Activated CD4-positive, alpha-beta T cell treated with anti-CD3 and anti-CD28 coated beads, Interleukin-2, amount 10 ng/mL, durations not matched to agents 7 days and 5 days (primary cell): ENCODE measurements around the gene MTX1. TPM values are rescaled to one million over a fixed set of nuclear protein-coding genes. Genes with fewer than 3 reads are reported as not detected.
"Not testable (repeated sequence)": the region's sequence is repeated elsewhere in the genome, so short reads cannot be mapped to it uniquely, and the experiment has no call there.

Experiments used
- CTCF ChIA-PET: fragments of 350-600 bp; sonication (Branson Sonifier 250); formaldehyde crosslinking; loops from one replicate; lab custom pipeline; 2021; ENCODE audit warnings: antibody characterized with exemption; lab: Charles Lee
- POLR2A ChIA-PET: fragments of 350-600 bp; sonication (Branson Sonifier 250); formaldehyde crosslinking; loops from one replicate; lab custom pipeline; 2021; ENCODE audit warnings: antibody characterized with exemption; lab: Charles Lee
- DNase-seq: peaks from one replicate; pipeline ENCODE4 v3.0.0-alpha.2; 2020
- H3K27ac Mint-ChIP-seq: one replicate; pipeline ENCODE4 v1.8.0; 2021; ENCODE audit warnings: mild to moderate bottlenecking, moderate library complexity, mixed read lengths
- H3K27me3 Mint-ChIP-seq: one replicate; pipeline ENCODE4 v1.8.0; 2021; ENCODE audit warnings: mixed read lengths
- H3K36me3 Mint-ChIP-seq: one replicate; pipeline ENCODE4 v1.8.0; 2021; ENCODE audit warnings: low read depth, mixed read lengths
- H3K4me1 Mint-ChIP-seq: one replicate; pipeline ENCODE4 v1.8.0; 2021; ENCODE audit warnings: mixed read lengths
- H3K4me3 Mint-ChIP-seq: one replicate; pipeline ENCODE4 v1.8.0; 2021; ENCODE audit warnings: mild to moderate bottlenecking, moderate library complexity, mixed read lengths
- H3K9me3 Mint-ChIP-seq: one replicate; pipeline ENCODE4 v1.8.0; 2021; ENCODE audit warnings: mixed read lengths
- total RNA-seq, 2 experiments: library from RNA; stranded (reverse); gene quantifications; one replicate each; pipeline ENCODE4 v1.2.3, GENCODE V29; 2021

The MTX1 gene
- total RNA-seq, 2 experiments from 2014 or later, result 32.8 to 37.3 TPM

- Mint-ChIP-seq H3K9me3 (no peaks in the 10 kb centered on the region), H3K36me3 (peaks cover 32% of the 10 kb centered on the region), H3K4me1 (peaks cover 30% of the 10 kb centered on the region), H3K27me3 (no peaks in the 10 kb centered on the region), H3K4me3 (no peak overlapping the region), H3K27ac (peak overlapping the region; percentile 21)
- no peak for DNase-seq
- CTCF ChIA-PET, result interaction anchor here (1.1 kb wide), 1 partner anchor 15 kb away, joined by 4 read pairs; no protein-coding TSS in a partner anchor
- POLR2A ChIA-PET, result no interaction called here
Measured at GRCh38 chr1:155236451-155236850, 28.0 kb downstream of the MTX1 start.

GRCh38 chr1:155241069-155241679 is 32.7 kb downstream of the MTX1 start:
- DNase-seq, result peak; percentile 83
- peaks cover 61% of the 10 kb centered on the region for H3K4me1 Mint-ChIP-seq
- POLR2A ChIA-PET, result no interaction called here

GRCh38 chr1:155241841-155242264 is 33.4 kb downstream of the MTX1 start:
- ChIA-PET POLR2A (no interaction called here), CTCF (interaction anchor here (0.6 to 3.9 kb wide), 8 partner anchors 9 to 534 kb away, joined by 3 to 38 read pairs (median 4); partner anchors contain the start of genes KRTCAP2, THBS3 and TRIM46)
- Mint-ChIP-seq H3K4me3 (peak overlapping the region; percentile 40), H3K27ac (peak overlapping the region; percentile 91), H3K9me3 (no peaks in the 10 kb centered on the region), H3K36me3 (peaks cover 27% of the 10 kb centered on the region), H3K27me3 (peaks cover 2% of the 10 kb centered on the region), H3K4me1 (peaks cover 62% of the 10 kb centered on the region)
- DNase-seq, result no peak

More at GRCh38 chr1:155241069-155241679, 32.7 kb downstream of the MTX1 start:
- Mint-ChIP-seq H3K36me3 (peaks cover 28% of the 10 kb centered on the region), H3K27ac (peak overlapping the region; percentile 91), H3K27me3 (peaks cover 2% of the 10 kb centered on the region), H3K9me3 (no peaks in the 10 kb centered on the region), H3K4me3 (peak overlapping the region; percentile 85)
- CTCF ChIA-PET, result interaction anchor here (0.6 to 3.9 kb wide), 7 partner anchors 9 to 535 kb away, joined by 3 to 38 read pairs (median 4); partner anchors contain the start of genes KRTCAP2, THBS3 and TRIM46

- H3K9me3 Mint-ChIP-seq, result no peaks in the 10 kb centered on the region
- H3K27ac Mint-ChIP-seq, result peak overlapping the region; percentile 94
- H3K4me1 Mint-ChIP-seq, result peaks cover 62% of the 10 kb centered on the region
- peaks cover 2% of the 10 kb centered on the region for H3K27me3 Mint-ChIP-seq
- ChIA-PET POLR2A (no interaction called here), CTCF (interaction anchor here (0.6 to 1.8 kb wide), 5 partner anchors 14 to 812 kb away, joined by 3 to 5 read pairs (median 4); partner anchors contain the start of gene KRTCAP2)
- H3K4me3 Mint-ChIP-seq, result peak overlapping the region; percentile 79
- DNase-seq, result no peak
- H3K36me3 Mint-ChIP-seq, result peaks cover 22% of the 10 kb centered on the region
Measured at GRCh38 chr1:155242805-155243358, 34.4 kb downstream of the MTX1 start.

- ChIA-PET POLR2A (no interaction called here), CTCF (interaction anchor here (0.8 to 2.3 kb wide), 5 partner anchors 13 to 79 kb away, joined by 3 to 9 read pairs (median 4); partner anchors contain the start of genes CLK2 and KRTCAP2)
- peaks cover 2% of the 10 kb centered on the region for H3K27me3 Mint-ChIP-seq
- H3K27ac Mint-ChIP-seq, result peak overlapping the region; percentile 94
- no peaks in the 10 kb centered on the region for H3K9me3 Mint-ChIP-seq
- H3K36me3 Mint-ChIP-seq, result peaks cover 14% of the 10 kb centered on the region
- DNase-seq, result peak; percentile 99
- peak overlapping the region; percentile 79 for H3K4me3 Mint-ChIP-seq
- peaks cover 58% of the 10 kb centered on the region for H3K4me1 Mint-ChIP-seq
Measured at GRCh38 chr1:155244368-155245162, 36.1 kb downstream of the MTX1 start.

DNA sequence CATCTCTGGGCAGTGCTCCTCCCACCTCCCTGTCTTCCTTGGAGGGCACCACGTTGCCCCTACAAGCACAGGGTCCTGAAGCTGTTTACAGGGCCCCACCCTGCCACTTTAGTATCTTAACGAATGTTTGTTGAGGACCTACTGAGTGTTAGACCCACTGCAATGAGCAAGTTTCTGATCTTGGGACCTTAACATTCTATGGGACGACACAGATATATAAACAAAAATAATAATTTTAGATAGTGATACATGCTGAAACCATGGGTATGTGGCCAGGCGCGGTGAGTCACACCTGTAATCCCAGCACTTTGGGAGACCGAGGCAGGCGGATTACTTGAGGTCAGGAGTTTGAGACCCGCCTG is 36.6 kb downstream of the MTX1 start:
- POLR2A ChIA-PET, result no interaction called here

GRCh38 chr1:155246796-155247195 is 38.3 kb downstream of the MTX1 start:
- peaks cover 52% of the 10 kb centered on the region for H3K4me1 Mint-ChIP-seq
- H3K27ac Mint-ChIP-seq, result peak overlapping the region; percentile 94
- ChIA-PET POLR2A (interaction anchor here (0.6 kb wide), 2 partner anchors 244 to 507 kb away, joined by 3 read pairs; no protein-coding TSS in a partner anchor), CTCF (interaction anchor here (0.6 to 1.1 kb wide), 4 partner anchors 15 to 910 kb away, joined by 3 to 4 read pairs (median 4); no protein-coding TSS in a partner anchor)
- H3K4me3 Mint-ChIP-seq, H3K27me3 Mint-ChIP-seq, H3K36me3 Mint-ChIP-seq, DNase-seq, H3K9me3 Mint-ChIP-seq: not testable (repeated sequence)

More for the DNA sequence above, 36.6 kb downstream of the MTX1 start:
- CTCF ChIA-PET, result interaction anchor here (2.0 to 2.3 kb wide), 2 partner anchors 27 to 78 kb away, joined by 6 to 9 read pairs; partner anchors contain the start of gene CLK2
- peak overlapping the region; percentile 94 for H3K27ac Mint-ChIP-seq
- peaks cover 12% of the 10 kb centered on the region for H3K36me3 Mint-ChIP-seq
- no peaks in the 10 kb centered on the region for H3K9me3 Mint-ChIP-seq
- no peak for DNase-seq
- peaks cover 2% of the 10 kb centered on the region for H3K27me3 Mint-ChIP-seq
- H3K4me3 Mint-ChIP-seq, result peak overlapping the region; percentile 79
- H3K4me1 Mint-ChIP-seq, result peaks cover 57% of the 10 kb centered on the region

DNA sequence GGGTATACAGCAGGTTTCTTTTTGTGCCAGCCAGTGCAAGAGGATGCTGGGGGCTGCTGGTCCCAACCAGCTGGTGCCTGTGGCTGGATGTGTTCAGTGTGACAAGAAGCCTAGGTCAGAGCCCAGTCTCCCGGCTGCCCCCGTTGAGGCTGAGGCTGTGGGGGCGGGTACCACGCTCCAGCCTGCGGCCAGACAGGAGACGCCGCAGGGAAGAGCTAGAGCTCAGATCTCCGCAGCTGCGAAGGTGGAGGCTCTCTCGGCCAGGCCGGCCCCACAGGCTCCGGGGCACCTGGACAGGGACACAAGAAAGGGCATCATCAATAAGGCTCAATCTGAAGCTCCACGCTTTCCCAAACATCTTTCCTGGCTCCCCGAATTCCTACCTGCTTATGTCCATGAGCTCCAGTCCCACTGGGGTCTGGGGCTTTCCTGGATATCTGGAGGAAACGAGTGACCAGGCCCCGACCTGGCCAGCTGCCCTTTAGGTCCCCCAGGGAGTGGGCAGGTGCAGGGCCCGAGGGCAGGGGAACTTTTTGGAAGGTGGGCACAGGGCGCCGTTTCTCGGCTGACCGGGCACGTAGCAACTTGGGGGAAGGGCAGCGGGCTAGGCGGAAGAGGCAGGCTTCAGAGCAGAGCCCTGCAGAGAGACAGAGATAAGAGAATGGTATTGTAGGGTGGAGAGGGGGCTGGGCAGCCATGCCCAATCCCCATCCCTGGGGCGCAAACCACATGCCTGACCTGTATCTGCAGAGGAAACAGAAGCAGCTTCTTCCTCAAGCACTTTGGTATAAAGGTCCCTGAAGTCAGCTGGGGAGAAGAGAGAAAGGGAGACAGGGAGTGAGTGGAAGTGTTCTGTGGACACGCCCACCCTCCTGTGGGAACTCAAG is 39.4 kb downstream of the MTX1 start:
- Mint-ChIP-seq H3K27ac (no peak overlapping the region), H3K4me3 (no peak overlapping the region), H3K27me3 (peaks cover 2% of the 10 kb centered on the region), H3K4me1 (peaks cover 45% of the 10 kb centered on the region), H3K9me3 (no peaks in the 10 kb centered on the region), H3K36me3 (peaks cover 8% of the 10 kb centered on the region)
- ChIA-PET CTCF (interaction anchor here (1.1 to 5.0 kb wide), 4 partner anchors 12 to 75 kb away, joined by 4 to 72 read pairs (median 20); partner anchors contain the start of gene SCAMP3), POLR2A (interaction anchor here (0.6 kb wide), 2 partner anchors 243 to 506 kb away, joined by 3 read pairs; no protein-coding TSS in a partner anchor)
- no peak for DNase-seq

DNA sequence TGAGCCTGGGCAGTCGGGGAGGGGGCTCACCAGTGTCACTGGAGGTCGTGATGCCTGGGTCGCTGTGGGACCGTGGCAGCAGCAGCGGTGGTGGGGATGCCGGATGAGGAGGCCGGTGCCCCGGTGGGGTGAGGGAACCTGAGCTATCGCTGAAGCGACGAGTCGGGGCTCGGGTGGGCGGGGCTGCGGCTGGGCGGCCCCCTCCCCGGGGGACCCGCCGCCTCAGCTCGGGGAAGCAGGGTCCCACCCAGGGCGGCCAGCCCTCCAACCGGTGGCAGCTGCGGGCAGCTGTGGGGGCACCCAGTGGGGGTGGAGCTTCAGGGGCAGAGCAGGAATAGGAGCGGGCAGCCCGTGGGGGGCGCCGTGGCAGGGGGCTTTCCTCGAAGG is 41.7 kb downstream of the MTX1 start:
- H3K9me3 Mint-ChIP-seq, result no peaks in the 10 kb centered on the region
- ChIA-PET POLR2A (interaction anchor here (0.6 kb wide), 1 partner anchor 15 kb away, joined by 3 read pairs; no protein-coding TSS in a partner anchor), CTCF (interaction anchor here (0.6 to 5.0 kb wide), 43 partner anchors 10 to 739 kb away, joined by 3 to 72 read pairs (median 5); partner anchors contain the start of genes ARHGEF2, CLK2, FDPS and HCN3)
- DNase-seq, result no peak
- peak overlapping the region; percentile 64 for H3K4me3 Mint-ChIP-seq
- H3K4me1 Mint-ChIP-seq, result peaks cover 42% of the 10 kb centered on the region
- H3K27me3 Mint-ChIP-seq, result no peaks in the 10 kb centered on the region
- H3K36me3 Mint-ChIP-seq, result peaks cover 3% of the 10 kb centered on the region
- H3K27ac Mint-ChIP-seq, result peak overlapping the region; percentile 81

- POLR2A ChIA-PET, result interaction anchor here (0.6 kb wide), 1 partner anchor 14 kb away, joined by 3 read pairs; no protein-coding TSS in a partner anchor
- H3K27me3 Mint-ChIP-seq, result no peaks in the 10 kb centered on the region
- peaks cover 3% of the 10 kb centered on the region for H3K36me3 Mint-ChIP-seq
- no peaks in the 10 kb centered on the region for H3K9me3 Mint-ChIP-seq
- peak; percentile 97 for DNase-seq
- CTCF ChIA-PET, result interaction anchor here (0.6 to 5.0 kb wide), 63 partner anchors 9 to 738 kb away, joined by 3 to 72 read pairs (median 4); partner anchors contain the start of genes ARHGEF2, CLK2, FDPS and HCN3
- peak overlapping the region; percentile 64 for H3K4me3 Mint-ChIP-seq
- peaks cover 44% of the 10 kb centered on the region for H3K4me1 Mint-ChIP-seq
- H3K27ac Mint-ChIP-seq, result peak overlapping the region; percentile 74
Measured at GRCh38 chr1:155250633-155251449, 42.3 kb downstream of the MTX1 start.
